ENCODE data around the gene RFNG. TPM values are rescaled to one million over a fixed set of nuclear protein-coding genes. Genes with fewer than 3 reads are reported as not detected.

Gene RFNG
- total RNA-seq, 1 experiment from 2014 or later, result 40.4 TPM

DNA sequence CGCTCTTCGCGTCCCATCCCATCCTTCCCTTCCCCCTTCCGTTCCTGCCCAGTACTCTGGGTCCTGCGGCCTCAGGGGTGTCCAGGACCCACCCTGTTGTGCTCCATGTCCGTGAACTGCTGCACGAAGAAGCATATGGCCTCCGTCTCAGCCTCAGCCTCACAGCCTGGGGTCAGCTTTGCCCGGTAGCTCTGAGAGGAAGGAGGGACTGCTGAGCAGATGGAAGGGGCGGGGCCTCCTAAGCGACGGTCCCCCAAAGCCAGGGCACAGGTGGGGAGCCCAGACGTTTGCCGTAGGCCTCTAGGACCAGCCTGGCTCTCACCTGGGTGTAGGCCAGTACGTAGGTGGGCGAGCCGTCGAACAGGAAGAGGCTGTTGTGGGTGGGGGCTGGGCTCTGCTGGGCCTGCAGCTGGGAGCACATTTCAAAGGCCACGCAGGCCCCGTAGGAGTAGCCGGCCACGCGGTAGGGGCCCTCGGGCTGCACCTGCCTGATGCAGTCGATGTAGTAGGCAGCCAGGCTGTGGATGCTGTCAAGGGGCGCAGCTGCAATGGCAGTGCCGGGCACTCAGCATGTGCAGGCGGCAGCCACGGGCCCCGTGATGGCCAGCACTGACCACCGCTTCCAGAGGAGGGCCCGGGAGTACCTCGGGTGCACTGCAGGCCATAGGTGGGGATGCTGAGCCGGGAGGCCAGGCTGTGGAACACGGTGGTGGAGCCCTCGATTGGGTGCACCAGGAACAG is 28.6 kb upstream of the RFNG start:
- intact Hi-C loops (cut with micrococcal nuclease; ENCODE audit: unreplicated experiment), result no loop called here
- Histone ChIP-seq H3K4me1 (replicated peaks; ENCODE audit: insufficient read depth) (no peaks in the 10 kb centered on the region), H3K9me2 (ENCODE audit: insufficient read depth) (no peaks in the 10 kb centered on the region), H3K79me2 (ENCODE audit: low read depth) (no peaks in the 10 kb centered on the region), H3K4me3 (no peak overlapping the region), H3K27ac (no peak overlapping the region), H3K36me3 (ENCODE audit: low read depth) (no peaks in the 10 kb centered on the region), H3K4me2 (no peak overlapping the region), H3K27me3 (ENCODE audit: insufficient read depth, low read depth) (no peaks in the 10 kb centered on the region), H3F3A (ENCODE audit: insufficient read depth, low read depth) (peaks cover 20% of the 10 kb centered on the region), H2AFZ (no peak overlapping the region), H3K9me3 (ENCODE audit: insufficient read depth, low read depth) (no peaks in the 10 kb centered on the region), H4K20me1 (ENCODE audit: insufficient read depth) (peaks cover 14% of the 10 kb centered on the region)
- TF ChIP-seq, protein P1, sequence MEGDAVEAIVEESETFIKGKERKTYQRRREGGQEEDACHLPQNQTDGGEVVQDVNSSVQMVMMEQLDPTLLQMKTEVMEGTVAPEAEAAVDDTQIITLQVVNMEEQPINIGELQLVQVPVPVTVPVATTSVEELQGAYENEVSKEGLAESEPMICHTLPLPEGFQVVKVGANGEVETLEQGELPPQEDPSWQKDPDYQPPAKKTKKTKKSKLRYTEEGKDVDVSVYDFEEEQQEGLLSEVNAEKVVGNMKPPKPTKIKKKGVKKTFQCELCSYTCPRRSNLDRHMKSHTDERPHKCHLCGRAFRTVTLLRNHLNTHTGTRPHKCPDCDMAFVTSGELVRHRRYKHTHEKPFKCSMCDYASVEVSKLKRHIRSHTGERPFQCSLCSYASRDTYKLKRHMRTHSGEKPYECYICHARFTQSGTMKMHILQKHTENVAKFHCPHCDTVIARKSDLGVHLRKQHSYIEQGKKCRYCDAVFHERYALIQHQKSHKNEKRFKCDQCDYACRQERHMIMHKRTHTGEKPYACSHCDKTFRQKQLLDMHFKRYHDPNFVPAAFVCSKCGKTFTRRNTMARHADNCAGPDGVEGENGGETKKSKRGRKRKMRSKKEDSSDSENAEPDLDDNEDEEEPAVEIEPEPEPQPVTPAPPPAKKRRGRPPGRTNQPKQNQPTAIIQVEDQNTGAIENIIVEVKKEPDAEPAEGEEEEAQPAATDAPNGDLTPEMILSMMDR (conservative IDR thresholded peaks at IDR 0.05), result no peak
- TF ChIP-seq EZH2 (IDR thresholded peaks at IDR 0.05; ENCODE audit: low read depth), result no peak
- CTCF ChIA-PET, result no interaction called here
- POLR2A ChIA-PET (ENCODE audit: unreplicated experiment), result no interaction called here
- BruUV-seq (replicated peaks), result no TSS peak
- DNase-seq, result no peak

- H2AFZ ChIP-seq, result no peak overlapping the region
- H3K27me3 ChIP-seq (ENCODE audit: insufficient read depth, low read depth), result no peaks in the 10 kb centered on the region
- H3K4me1 ChIP-seq (replicated peaks; ENCODE audit: insufficient read depth), result no peaks in the 10 kb centered on the region
- no peak overlapping the region for H3K27ac ChIP-seq
- no TSS peak for BruUV-seq (replicated peaks)
- H3K9me3 ChIP-seq (ENCODE audit: insufficient read depth, low read depth), result no peaks in the 10 kb centered on the region
- no peak for DNase-seq
- no peak overlapping the region for H3K4me3 ChIP-seq
- H3F3A ChIP-seq (ENCODE audit: insufficient read depth, low read depth), result peaks cover 20% of the 10 kb centered on the region
- intact Hi-C loops (cut with micrococcal nuclease; ENCODE audit: unreplicated experiment), result no loop called here
- no peaks in the 10 kb centered on the region for H3K36me3 ChIP-seq (ENCODE audit: low read depth)
- peaks cover 14% of the 10 kb centered on the region for H4K20me1 ChIP-seq (ENCODE audit: insufficient read depth)
- POLR2A ChIA-PET (ENCODE audit: unreplicated experiment), result no interaction called here
- TF ChIP-seq, protein P1 (conservative IDR thresholded peaks at IDR 0.05), result no peak
- TF ChIP-seq EZH2 (IDR thresholded peaks at IDR 0.05; ENCODE audit: low read depth), result no peak
- no peaks in the 10 kb centered on the region for H3K79me2 ChIP-seq (ENCODE audit: low read depth)
- no peak overlapping the region for H3K4me2 ChIP-seq
- CTCF ChIA-PET, result no interaction called here
- H3K9me2 ChIP-seq (ENCODE audit: insufficient read depth), result no peaks in the 10 kb centered on the region
These were observed 27.5 kb upstream of the RFNG start for GRCh38 chr17:82079001-82079677.

GRCh38 chr17:82078433-82078832 is 26.8 kb upstream of the RFNG start:
- H3K27me3 ChIP-seq (ENCODE audit: insufficient read depth, low read depth), result no peaks in the 10 kb centered on the region
- H3F3A ChIP-seq (ENCODE audit: insufficient read depth, low read depth), result peaks cover 20% of the 10 kb centered on the region
- ChIA-PET POLR2A (ENCODE audit: unreplicated experiment) (no interaction called here), CTCF (no interaction called here)
- no peak for TF ChIP-seq EZH2 (IDR thresholded peaks at IDR 0.05; ENCODE audit: low read depth)
- TF ChIP-seq, protein P1 (conservative IDR thresholded peaks at IDR 0.05), result no peak
- no peaks in the 10 kb centered on the region for H3K4me1 ChIP-seq (replicated peaks; ENCODE audit: insufficient read depth)
- no peaks in the 10 kb centered on the region for H3K9me3 ChIP-seq (ENCODE audit: insufficient read depth, low read depth)
- TSS peak; percentile 15 for BruUV-seq (replicated peaks)
- H3K79me2 ChIP-seq (ENCODE audit: low read depth), result no peaks in the 10 kb centered on the region
- H2AFZ ChIP-seq, result no peak overlapping the region
- no peak overlapping the region for H3K27ac ChIP-seq
- intact Hi-C loops (cut with micrococcal nuclease; ENCODE audit: unreplicated experiment), result no loop called here
- no peak overlapping the region for H3K4me3 ChIP-seq
- no peaks in the 10 kb centered on the region for H3K36me3 ChIP-seq (ENCODE audit: low read depth)
- no peak for DNase-seq
- no peak overlapping the region for H3K4me2 ChIP-seq
- no peaks in the 10 kb centered on the region for H3K9me2 ChIP-seq (ENCODE audit: insufficient read depth)
- H4K20me1 ChIP-seq (ENCODE audit: insufficient read depth), result peaks cover 14% of the 10 kb centered on the region

All from PC-9 (cell line).